ENCODE results near the gene POC1A.
A peak's percentile ranks its signal among the peaks of the same experiment; 100 is the strongest.

Gene POC1A

GRCh38 chr3:52200981-52201679 lies 46.9 kb upstream of the POC1A start:
- Histone ChIP-seq H4K8ac (ENCODE audit: low read length) (no peak overlapping the region), H2BK15ac (ENCODE audit: low read depth, poor library complexity, severe bottlenecking) (no peak overlapping the region), H3K79me1 (replicated peaks; ENCODE audit: low read length, poor library complexity, severe bottlenecking) (peaks cover 22% of the 10 kb centered on the region), H3K4me2 (ENCODE audit: low read length, poor library complexity, severe bottlenecking) (no peak overlapping the region), H2BK12ac (ENCODE audit: low read length in 2 of 2) (no peak overlapping the region), H3K27ac (ENCODE audit: low read length, poor library complexity, severe bottlenecking) (no peak overlapping the region), H4K91ac (ENCODE audit: low read length) (no peak overlapping the region), H3K4ac (ENCODE audit: low read depth in 1 of 2, low read length in 2 of 2) (no peak overlapping the region), H3K23ac (ENCODE audit: low read length in 2 of 2) (no peak overlapping the region), H3K9me3 (ENCODE audit: control insufficient read depth, low read length) (no peaks in the 10 kb centered on the region), H3K27me3 (ENCODE audit: control insufficient read depth in 1 of 2, insufficient read depth in 1 of 2, low read length in 2 of 2) (no peaks in the 10 kb centered on the region), H2BK5ac (ENCODE audit: low read depth, low read length, poor library complexity, severe bottlenecking) (no peak overlapping the region), H2AK5ac (ENCODE audit: low read length, severe bottlenecking) (no peak overlapping the region), H3K18ac (ENCODE audit: low read depth in 1 of 2, low read length in 2 of 2) (no peak overlapping the region), H3K4me3 (ENCODE audit: insufficient read depth in 1 of 2, low read depth in 1 of 2, low read length in 2 of 2) (no peak overlapping the region), H3K9ac (ENCODE audit: low read length) (no peak overlapping the region), H2AFZ (ENCODE audit: low read depth, low read length) (no peak overlapping the region), H2BK120ac (ENCODE audit: low read depth, low read length) (no peak overlapping the region), H3K36me3 (ENCODE audit: control insufficient read depth in 1 of 2, insufficient read depth in 2 of 2, low read depth in 1 of 2, low read length in 2 of 2) (peaks cover 26 to 68% of the 10 kb centered on the region in 2 experiments), H3K14ac (ENCODE audit: low read length in 2 of 2) (no peak overlapping the region), H3K4me1 (ENCODE audit: control insufficient read depth, insufficient read depth, low read depth, low read length) (peaks cover 13% of the 10 kb centered on the region)
- WGBS = 62% methylated on average over 4 of the region's 5 CpGs
- peak; percentile 79 for DNase-seq

- peak overlapping the region; percentile 12 for H2BK15ac ChIP-seq (ENCODE audit: low read depth, poor library complexity, severe bottlenecking)
- no peak overlapping the region for H4K91ac ChIP-seq (ENCODE audit: low read length)
- peak overlapping the region; percentile 98 for H3K4me3 ChIP-seq (ENCODE audit: insufficient read depth in 1 of 2, low read depth in 1 of 2, low read length in 2 of 2)
- no peak overlapping the region for H2BK5ac ChIP-seq (ENCODE audit: low read depth, low read length, poor library complexity, severe bottlenecking)
- no peaks in the 10 kb centered on the region for H3K9me3 ChIP-seq (ENCODE audit: control insufficient read depth, low read length)
- H2AFZ ChIP-seq (ENCODE audit: low read depth, low read length) = no peak overlapping the region
- no peak for DNase-seq
- H3K4ac ChIP-seq (ENCODE audit: low read depth in 1 of 2, low read length in 2 of 2) = peak overlapping the region in 1 of 2 experiments; percentile 87
- H3K14ac ChIP-seq (ENCODE audit: low read length in 2 of 2) = peak overlapping the region; percentile 59 to 94
- peaks cover 13% of the 10 kb centered on the region for H3K4me1 ChIP-seq (ENCODE audit: control insufficient read depth, insufficient read depth, low read depth, low read length)
- peak overlapping the region in 1 of 2 experiments; percentile 90 for H3K23ac ChIP-seq (ENCODE audit: low read length in 2 of 2)
- peak overlapping the region; percentile 98 for H3K4me2 ChIP-seq (ENCODE audit: low read length, poor library complexity, severe bottlenecking)
- no peak overlapping the region for H3K27ac ChIP-seq (ENCODE audit: low read length, poor library complexity, severe bottlenecking)
- H3K36me3 ChIP-seq (ENCODE audit: control insufficient read depth in 1 of 2, insufficient read depth in 2 of 2, low read depth in 1 of 2, low read length in 2 of 2) = peaks cover 15 to 46% of the 10 kb centered on the region in 2 experiments
- peak overlapping the region; percentile 94 to 95 for H3K18ac ChIP-seq (ENCODE audit: low read depth in 1 of 2, low read length in 2 of 2)
- peak overlapping the region; percentile 93 for H3K9ac ChIP-seq (ENCODE audit: low read length)
- H3K27me3 ChIP-seq (ENCODE audit: control insufficient read depth in 1 of 2, insufficient read depth in 1 of 2, low read length in 2 of 2) = no peaks in the 10 kb centered on the region
- H2BK120ac ChIP-seq (ENCODE audit: low read depth, low read length) = no peak overlapping the region
- peak overlapping the region; percentile 58 for H2AK5ac ChIP-seq (ENCODE audit: low read length, severe bottlenecking)
- H4K8ac ChIP-seq (ENCODE audit: low read length) = no peak overlapping the region
- WGBS = 87% methylated on average over 8 of the region's 14 CpGs
- H2BK12ac ChIP-seq (ENCODE audit: low read length in 2 of 2) = no peak overlapping the region
- H3K79me1 ChIP-seq (replicated peaks; ENCODE audit: low read length, poor library complexity, severe bottlenecking) = peaks cover 18% of the 10 kb centered on the region
These were observed 44.7 kb upstream of the POC1A start for GRCh38 chr3:52198643-52199608.

- Histone ChIP-seq H3K4me3 (ENCODE audit: insufficient read depth in 1 of 2, low read depth in 1 of 2, low read length in 2 of 2) (peak within 1 kb of the TSS; percentile 98), H3K36me3 (ENCODE audit: control insufficient read depth in 1 of 2, insufficient read depth in 2 of 2, low read depth in 1 of 2, low read length in 2 of 2) (peaks cover 13 to 37% of the 10 kb centered on the region in 2 experiments), H2BK15ac (ENCODE audit: low read depth, poor library complexity, severe bottlenecking) (peak within 1 kb of the TSS; percentile 97), H2AFZ (ENCODE audit: low read depth, low read length) (peak within 1 kb of the TSS; percentile 92), H4K91ac (ENCODE audit: low read length) (peak within 1 kb of the TSS; percentile 84), H3K4me2 (ENCODE audit: low read length, poor library complexity, severe bottlenecking) (peak within 1 kb of the TSS; percentile 98), H3K9ac (ENCODE audit: low read length) (peak within 1 kb of the TSS; percentile 93), H3K18ac (ENCODE audit: low read depth in 1 of 2, low read length in 2 of 2) (peak within 1 kb of the TSS; percentile 94 to 95), H3K23ac (ENCODE audit: low read length in 2 of 2) (peak within 1 kb of the TSS in 1 of 2 experiments; percentile 90), H3K27ac (ENCODE audit: low read length, poor library complexity, severe bottlenecking) (peak within 1 kb of the TSS; percentile 52), H3K14ac (ENCODE audit: low read length in 2 of 2) (peak within 1 kb of the TSS; percentile 59 to 94), H3K27me3 (ENCODE audit: control insufficient read depth in 1 of 2, insufficient read depth in 1 of 2, low read length in 2 of 2) (no peaks in the 10 kb centered on the region), H2BK5ac (ENCODE audit: low read depth, low read length, poor library complexity, severe bottlenecking) (peak within 1 kb of the TSS; percentile 71), H2AK5ac (ENCODE audit: low read length, severe bottlenecking) (peak within 1 kb of the TSS; percentile 94), H4K8ac (ENCODE audit: low read length) (peak within 1 kb of the TSS; percentile 88), H2BK120ac (ENCODE audit: low read depth, low read length) (peak within 1 kb of the TSS; percentile 65), H3K79me1 (replicated peaks; ENCODE audit: low read length, poor library complexity, severe bottlenecking) (peaks cover 18% of the 10 kb centered on the region), H2BK12ac (ENCODE audit: low read length in 2 of 2) (peak within 1 kb of the TSS; percentile 75 to 92), H3K9me3 (ENCODE audit: control insufficient read depth, low read length) (no peaks in the 10 kb centered on the region), H3K4ac (ENCODE audit: low read depth in 1 of 2, low read length in 2 of 2) (peak within 1 kb of the TSS; percentile 88 to 92), H3K4me1 (ENCODE audit: control insufficient read depth, insufficient read depth, low read depth, low read length) (peaks cover 17% of the 10 kb centered on the region)
- peak; percentile 90 for DNase-seq
- WGBS = 1% methylated on average over 71 of the region's 71 CpGs
These were observed 43.8 kb upstream of the POC1A start, which contains the start of gene ALAS1 for GRCh38 chr3:52197842-52198625. Gene ALAS1 (plus strand): TSS chr3:52198160. CDS start chr3:52199242, 1,082 bp downstream.

Data from mesenchymal stem cell (in vitro differentiated cells and primary cell).